ENCODE results near the gene ASTE1.

DNA sequence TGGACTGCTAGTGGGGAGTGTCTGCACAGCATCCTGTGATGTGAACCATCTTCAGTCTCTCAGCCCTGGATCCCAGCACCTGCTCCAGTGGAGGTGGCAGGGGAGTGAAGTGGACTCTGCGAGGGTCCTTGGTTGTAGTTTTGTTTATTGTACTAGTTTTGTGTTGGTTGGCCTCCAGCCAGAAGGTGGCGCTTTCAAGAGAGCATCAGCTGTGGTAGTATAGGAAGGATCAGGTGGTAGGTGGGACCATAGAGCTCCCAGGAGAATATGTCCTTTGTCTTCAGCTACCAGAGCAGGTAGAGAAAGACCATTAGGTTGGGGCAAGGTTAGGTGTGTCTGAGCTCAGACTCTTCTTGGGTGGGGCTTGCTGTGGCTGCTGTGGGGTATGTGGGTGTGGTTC, 21.0 kb upstream of the ASTE1 start:
- TF ChIP-seq GATA2 (IDR thresholded peaks at IDR 0.05; ENCODE audit: low read depth, low read length) = no peak
- TF ChIP-seq GATA3 (IDR thresholded peaks at IDR 0.05; ENCODE audit: low read depth, low read length) = no peak

Data from SH-SY5Y (cell line).